Heart left ventricle (tissue), 13 donors: ENCODE measurements around the gene ALDH3B1.

Source experiments
- POLR2A ChIP-seq, 2 donors: fragments of 450-650 bp; IDR thresholded peaks; one replicate each; pipeline ENCODE4 v1.6.1; 2017; ENCODE audit warnings: antibody characterized with exemption in 2 of 2, mild to moderate bottlenecking in 2 of 2, moderate library complexity in 2 of 2
- TF ChIP-seq, protein P1 (sequence below), 12 donors: fragments of 200-600 bp; sonication (generic) in 4 of 12; IDR thresholded peaks; one replicate each; pipeline versions ENCODE4 v1.5.0 to v1.8.0; 2018 to 2022; ENCODE audit warnings: antibody characterized with exemption in 12 of 12, mild to moderate bottlenecking in 5 of 12
- donor health status: ischemic (EF 13 %, LVEDD 7.1; RV severe dilation, severe dysfunction).
- donor health status: DM: no; HTN: yes; CAD: no.
- donor health status: DM: no; HTN: no; CAD: no.
- donor health status: ischemic (EF 25% LVEDD 6.9; RV normal size, moderate dysfunction).
- donor health status: ischemic (EF 25% LVEDD 5.7; RV mildly dilated, moderate dysfunction).
- donor health status: ischemic (EF 35%, LVEDD 5.7; RV mildly dilated, moderate dysfunction).
- donor health status: nonischemic (EF 11% LVEDD 7.7; RV severe dilation, severe dysfunction).
- donor health status: DM: yes; HTN: yes; CAD: no.
- donor health status: PGD.
- donor health status: ischemic (EF 29% LVEDD 5.4; RV normal size, mild dysfunction).
- donor health status: nonischemic (EF 23%, LVEDD 6.1; RV moderate dilation, normal function).

DNA sequence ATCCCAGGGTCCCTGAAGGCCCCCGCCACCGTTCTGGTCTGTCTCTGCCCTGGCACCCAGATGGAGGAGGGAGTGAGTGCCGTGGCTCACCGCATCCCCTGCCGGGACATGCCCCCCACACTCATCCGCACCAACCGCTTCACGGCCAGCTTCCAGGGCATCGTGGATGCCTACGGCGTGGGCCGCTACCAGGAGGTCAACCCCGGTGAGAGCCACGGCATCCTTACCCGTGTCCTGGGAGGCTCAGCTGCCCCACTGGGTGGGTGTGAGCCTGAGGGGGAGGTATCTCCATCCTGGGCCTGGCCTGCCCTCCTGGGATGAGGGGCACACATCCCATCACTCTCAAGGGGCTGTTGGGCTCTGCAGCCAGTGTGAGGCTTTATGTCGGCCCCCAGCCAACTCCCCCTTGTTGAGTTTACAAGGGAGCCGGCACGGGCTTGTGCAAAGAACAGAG lies 34.8 kb downstream of the ALDH3B1 start:
- TF ChIP-seq, protein P1, sequence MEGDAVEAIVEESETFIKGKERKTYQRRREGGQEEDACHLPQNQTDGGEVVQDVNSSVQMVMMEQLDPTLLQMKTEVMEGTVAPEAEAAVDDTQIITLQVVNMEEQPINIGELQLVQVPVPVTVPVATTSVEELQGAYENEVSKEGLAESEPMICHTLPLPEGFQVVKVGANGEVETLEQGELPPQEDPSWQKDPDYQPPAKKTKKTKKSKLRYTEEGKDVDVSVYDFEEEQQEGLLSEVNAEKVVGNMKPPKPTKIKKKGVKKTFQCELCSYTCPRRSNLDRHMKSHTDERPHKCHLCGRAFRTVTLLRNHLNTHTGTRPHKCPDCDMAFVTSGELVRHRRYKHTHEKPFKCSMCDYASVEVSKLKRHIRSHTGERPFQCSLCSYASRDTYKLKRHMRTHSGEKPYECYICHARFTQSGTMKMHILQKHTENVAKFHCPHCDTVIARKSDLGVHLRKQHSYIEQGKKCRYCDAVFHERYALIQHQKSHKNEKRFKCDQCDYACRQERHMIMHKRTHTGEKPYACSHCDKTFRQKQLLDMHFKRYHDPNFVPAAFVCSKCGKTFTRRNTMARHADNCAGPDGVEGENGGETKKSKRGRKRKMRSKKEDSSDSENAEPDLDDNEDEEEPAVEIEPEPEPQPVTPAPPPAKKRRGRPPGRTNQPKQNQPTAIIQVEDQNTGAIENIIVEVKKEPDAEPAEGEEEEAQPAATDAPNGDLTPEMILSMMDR (IDR thresholded peaks at IDR 0.05), result no peak
- no peak for TF ChIP-seq POLR2A (IDR thresholded peaks at IDR 0.05)
